Measurements from ENCODE around the gene SLC8A3. TPM values are rescaled to one million over a fixed set of nuclear protein-coding genes. Genes with fewer than 3 reads are reported as not detected.

The SLC8A3 gene
- total RNA-seq, 1 experiment from 2014 or later = not detected

DNA sequence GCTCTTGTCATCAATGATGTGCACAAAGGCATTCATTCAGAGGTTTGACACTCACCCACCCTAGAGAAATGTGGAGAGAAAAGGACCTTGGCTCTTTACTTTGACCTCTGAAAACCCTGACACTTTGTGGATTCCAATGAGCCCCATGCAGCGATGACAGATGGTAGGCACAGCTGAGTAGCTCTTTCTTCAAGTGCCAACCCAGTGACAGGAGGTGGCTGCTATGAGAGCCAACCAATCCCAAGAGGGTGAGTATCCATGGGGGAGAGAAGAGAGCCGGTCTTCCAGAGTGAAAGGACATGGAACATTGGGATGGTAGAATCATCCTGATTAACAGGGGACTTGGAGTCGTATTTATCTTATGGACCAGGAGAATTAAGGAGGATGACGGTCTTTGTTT lies 17.8 kb downstream of the SLC8A3 start:
- POLR2A ChIA-PET = no interaction called here
- CTCF ChIA-PET = no interaction called here
- Histone ChIP-seq H3K36me3 (ENCODE audit: control insufficient read depth, insufficient read depth, low read length) (no peaks in the 10 kb centered on the region), H3K4me3 (ENCODE audit: low read depth in 2 of 2, low read length in 2 of 2) (no peak overlapping the region), H3K4me1 (ENCODE audit: control insufficient read depth, insufficient read depth, low read length) (no peaks in the 10 kb centered on the region), H3K27me3 (ENCODE audit: control insufficient read depth, insufficient read depth, low read length) (peaks cover 3% of the 10 kb centered on the region), H3K9me3 (ENCODE audit: control insufficient read depth, insufficient read depth, low read depth, low read length) (no peaks in the 10 kb centered on the region), H3K27ac (ENCODE audit: low read length) (no peak overlapping the region)
- ATAC-seq (no peak), DNase-seq (ENCODE audit: low read depth, low spot score) (no peak)
- intact Hi-C loops (cut with micrococcal nuclease; ENCODE audit: unreplicated experiment) (no loop called here), in situ Hi-C loops (cut with HindIII; ENCODE audit: low pct_unique_long_range_greater_than_20kb, low sequenced_read_pairs) (no loop called here)
- TF ChIP-seq POLR2AphosphoS5 (IDR thresholded peaks at IDR 0.05; ENCODE audit: low read depth, low read length) = no peak
- no peak for TF ChIP-seq SIN3A (IDR thresholded peaks at IDR 0.05; ENCODE audit: borderline replicate concordance, insufficient read depth, low read depth, low read length)
- TF ChIP-seq, protein P1, sequence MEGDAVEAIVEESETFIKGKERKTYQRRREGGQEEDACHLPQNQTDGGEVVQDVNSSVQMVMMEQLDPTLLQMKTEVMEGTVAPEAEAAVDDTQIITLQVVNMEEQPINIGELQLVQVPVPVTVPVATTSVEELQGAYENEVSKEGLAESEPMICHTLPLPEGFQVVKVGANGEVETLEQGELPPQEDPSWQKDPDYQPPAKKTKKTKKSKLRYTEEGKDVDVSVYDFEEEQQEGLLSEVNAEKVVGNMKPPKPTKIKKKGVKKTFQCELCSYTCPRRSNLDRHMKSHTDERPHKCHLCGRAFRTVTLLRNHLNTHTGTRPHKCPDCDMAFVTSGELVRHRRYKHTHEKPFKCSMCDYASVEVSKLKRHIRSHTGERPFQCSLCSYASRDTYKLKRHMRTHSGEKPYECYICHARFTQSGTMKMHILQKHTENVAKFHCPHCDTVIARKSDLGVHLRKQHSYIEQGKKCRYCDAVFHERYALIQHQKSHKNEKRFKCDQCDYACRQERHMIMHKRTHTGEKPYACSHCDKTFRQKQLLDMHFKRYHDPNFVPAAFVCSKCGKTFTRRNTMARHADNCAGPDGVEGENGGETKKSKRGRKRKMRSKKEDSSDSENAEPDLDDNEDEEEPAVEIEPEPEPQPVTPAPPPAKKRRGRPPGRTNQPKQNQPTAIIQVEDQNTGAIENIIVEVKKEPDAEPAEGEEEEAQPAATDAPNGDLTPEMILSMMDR (IDR thresholded peaks at IDR 0.05) = no peak
- TF ChIP-seq, protein P2, sequence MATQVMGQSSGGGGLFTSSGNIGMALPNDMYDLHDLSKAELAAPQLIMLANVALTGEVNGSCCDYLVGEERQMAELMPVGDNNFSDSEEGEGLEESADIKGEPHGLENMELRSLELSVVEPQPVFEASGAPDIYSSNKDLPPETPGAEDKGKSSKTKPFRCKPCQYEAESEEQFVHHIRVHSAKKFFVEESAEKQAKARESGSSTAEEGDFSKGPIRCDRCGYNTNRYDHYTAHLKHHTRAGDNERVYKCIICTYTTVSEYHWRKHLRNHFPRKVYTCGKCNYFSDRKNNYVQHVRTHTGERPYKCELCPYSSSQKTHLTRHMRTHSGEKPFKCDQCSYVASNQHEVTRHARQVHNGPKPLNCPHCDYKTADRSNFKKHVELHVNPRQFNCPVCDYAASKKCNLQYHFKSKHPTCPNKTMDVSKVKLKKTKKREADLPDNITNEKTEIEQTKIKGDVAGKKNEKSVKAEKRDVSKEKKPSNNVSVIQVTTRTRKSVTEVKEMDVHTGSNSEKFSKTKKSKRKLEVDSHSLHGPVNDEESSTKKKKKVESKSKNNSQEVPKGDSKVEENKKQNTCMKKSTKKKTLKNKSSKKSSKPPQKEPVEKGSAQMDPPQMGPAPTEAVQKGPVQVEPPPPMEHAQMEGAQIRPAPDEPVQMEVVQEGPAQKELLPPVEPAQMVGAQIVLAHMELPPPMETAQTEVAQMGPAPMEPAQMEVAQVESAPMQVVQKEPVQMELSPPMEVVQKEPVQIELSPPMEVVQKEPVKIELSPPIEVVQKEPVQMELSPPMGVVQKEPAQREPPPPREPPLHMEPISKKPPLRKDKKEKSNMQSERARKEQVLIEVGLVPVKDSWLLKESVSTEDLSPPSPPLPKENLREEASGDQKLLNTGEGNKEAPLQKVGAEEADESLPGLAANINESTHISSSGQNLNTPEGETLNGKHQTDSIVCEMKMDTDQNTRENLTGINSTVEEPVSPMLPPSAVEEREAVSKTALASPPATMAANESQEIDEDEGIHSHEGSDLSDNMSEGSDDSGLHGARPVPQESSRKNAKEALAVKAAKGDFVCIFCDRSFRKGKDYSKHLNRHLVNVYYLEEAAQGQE (IDR thresholded peaks at IDR 0.05; ENCODE audit: insufficient read depth in 1 of 2, low read depth in 2 of 2, low read length in 1 of 2) = no peak
- TF ChIP-seq TCF7L2 (IDR thresholded peaks at IDR 0.05; ENCODE audit: low read depth, low read length) = no peak
- no TSS peak for BruUV-seq (replicated peaks)

DNA sequence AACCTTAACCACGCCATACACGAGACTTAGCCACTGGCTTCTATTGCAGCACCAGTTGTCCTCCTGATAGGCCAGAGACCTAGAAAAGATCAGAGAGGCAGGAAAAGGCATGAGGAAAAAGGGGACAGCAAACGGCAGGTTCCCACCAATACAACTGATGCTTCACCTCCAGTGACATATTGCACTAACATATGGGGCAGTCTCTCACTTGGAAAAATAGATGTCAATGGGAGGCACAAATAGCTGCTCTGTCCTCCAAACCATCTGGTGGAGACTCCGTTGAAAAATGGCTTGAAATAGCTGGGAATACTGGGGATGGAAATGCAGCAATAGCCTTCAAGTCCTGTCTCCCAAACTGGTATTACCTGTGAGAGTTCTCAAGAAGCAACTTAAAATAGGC lies 20.3 kb downstream of the SLC8A3 start:
- in situ Hi-C loops (cut with HindIII; ENCODE audit: low pct_unique_long_range_greater_than_20kb, low sequenced_read_pairs) = no loop called here
- H3K4me1 ChIP-seq (ENCODE audit: control insufficient read depth, insufficient read depth, low read length) = no peaks in the 10 kb centered on the region
- DNase-seq (ENCODE audit: low read depth, low spot score) (no peak), ATAC-seq (no peak)
- no TSS peak for BruUV-seq (replicated peaks)
- no peak overlapping the region for H3K4me3 ChIP-seq (ENCODE audit: low read depth in 2 of 2, low read length in 2 of 2)
- ChIA-PET POLR2A (no interaction called here), CTCF (no interaction called here)
- TF ChIP-seq TCF7L2 (IDR thresholded peaks at IDR 0.05; ENCODE audit: low read depth, low read length) (no peak), SIN3A (IDR thresholded peaks at IDR 0.05; ENCODE audit: borderline replicate concordance, insufficient read depth, low read depth, low read length) (no peak), POLR2AphosphoS5 (IDR thresholded peaks at IDR 0.05; ENCODE audit: low read depth, low read length) (no peak)
- TF ChIP-seq, protein P1 (IDR thresholded peaks at IDR 0.05) = no peak
- TF ChIP-seq, protein P2 (IDR thresholded peaks at IDR 0.05; ENCODE audit: insufficient read depth in 1 of 2, low read depth in 2 of 2, low read length in 1 of 2) = no peak
- H3K27me3 ChIP-seq (ENCODE audit: control insufficient read depth, insufficient read depth, low read length) = peaks cover 5% of the 10 kb centered on the region
- no peaks in the 10 kb centered on the region for H3K36me3 ChIP-seq (ENCODE audit: control insufficient read depth, insufficient read depth, low read length)
- no peak overlapping the region for H3K27ac ChIP-seq (ENCODE audit: low read length)
- H3K9me3 ChIP-seq (ENCODE audit: control insufficient read depth, insufficient read depth, low read depth, low read length) = no peaks in the 10 kb centered on the region
- intact Hi-C loops (cut with micrococcal nuclease; ENCODE audit: unreplicated experiment) = no loop called here
